GM12878 (cell line): ENCODE results near the gene EXOC3L4. TPM values are rescaled to one million over a fixed set of nuclear protein-coding genes. Genes with fewer than 3 reads are reported as not detected.

Source experiments
- ATAC-seq: fragments of 200-7000 bp; cut with Tn5 transposase; 3 replicates; pipeline ENCODE4 v1.9.1; 2020; ENCODE audit warnings: mild to moderate bottlenecking, moderate library complexity
- BruUV-seq: library from RNA; stranded (reverse); fragments of 400-500 nt; replicated peaks from 2 replicates; lab custom pipeline; 2021; lab: Mats Ljungman, UMichigan
- CTCF ChIA-PET: fragments of 300-600 bp; sonication (Branson Sonifier 250); formaldehyde crosslinking; extraction: SDS; loops from one replicate; lab custom pipeline; 2021; ENCODE audit warnings: inconsistent platforms; lab: Yijun Ruan, JAX
- POLR2A ChIA-PET: fragments of 350-600 bp; formaldehyde crosslinking; extraction: SDS; loops from one replicate; lab custom pipeline; 2021; ENCODE audit warnings: inconsistent platforms; lab: Charles Lee
- RAD21 ChIA-PET: fragments of 300-600 bp; sonication (Branson Sonifier 250); formaldehyde crosslinking; loops from one replicate; lab custom pipeline; 2023; ENCODE audit warnings: antibody characterized with exemption; ENCODE audit not compliant: unreplicated experiment; lab: Charles Lee
- SMC1A ChIA-PET: fragments of 300-600 bp; sonication (Branson Sonifier 250); formaldehyde crosslinking; loops from one replicate; lab custom pipeline; 2023; ENCODE audit not compliant: unreplicated experiment, uncharacterized antibody; lab: Charles Lee
- DNase-seq: peaks from one replicate; pipeline ENCODE4 v3.0.0-alpha.2; 2011; ENCODE audit warnings: low read depth, low spot score
- FAIRE-seq: peaks from 3 replicates; lab custom pipeline; 2011; peaks lifted over from hg19 to GRCh38; lab: Jason Lieb, UNC
- H2AFZ ChIP-seq: 2 replicates; pipeline ENCODE4 v1.6.0; 2011; ENCODE audit warnings: low read depth, low read length, control low read depth; ENCODE audit not compliant: control insufficient read depth
- H3K27ac ChIP-seq: 2 replicates; pipeline ENCODE4 v1.5.1; 2011; ENCODE audit warnings: control low read depth; ENCODE audit not compliant: control insufficient read depth, insufficient read depth
- H3K27me3 ChIP-seq, 2 experiments: replicated peaks in 1 of 2; 2 replicates each; pipeline versions ENCODE4 v1.6.0 to v1.6.1; 2011; ENCODE audit warnings: low read length in 1 of 2; ENCODE audit not compliant: control insufficient read depth in 2 of 2, insufficient read depth in 2 of 2
- H3K36me3 ChIP-seq, 2 experiments: 2 replicates each; pipeline ENCODE4 v1.5.1; 2011; ENCODE audit warnings: low read length in 1 of 2; ENCODE audit not compliant: control insufficient read depth in 2 of 2, insufficient read depth in 2 of 2
- H3K4me1 ChIP-seq: 2 replicates; pipeline ENCODE4 v1.6.1; 2011; ENCODE audit warnings: mild to moderate bottlenecking, low read length, moderate library complexity, mixed read lengths; ENCODE audit not compliant: control insufficient read depth, insufficient read depth
- H3K4me2 ChIP-seq: 2 replicates; pipeline ENCODE4 v1.6.0; 2011; ENCODE audit warnings: control low read depth; ENCODE audit not compliant: control insufficient read depth, insufficient read depth
- H3K4me3 ChIP-seq: fragments of 200-600 bp; sonication (generic); 2 replicates; pipeline ENCODE4 v1.5.1; 2016
- H3K79me2 ChIP-seq: 2 replicates; pipeline ENCODE4 v1.6.0; 2011; ENCODE audit warnings: low read length; ENCODE audit not compliant: control insufficient read depth, insufficient read depth
- H3K9ac ChIP-seq: 2 replicates; pipeline ENCODE4 v1.8.0; 2011; ENCODE audit warnings: low read length, control low read depth, mixed read lengths; ENCODE audit not compliant: control insufficient read depth, insufficient read depth
- H3K9me3 ChIP-seq: replicated peaks from 3 replicates; pipeline ENCODE4 v1.5.1; 2011; ENCODE audit warnings: mild to moderate bottlenecking, low read length; ENCODE audit not compliant: control insufficient read depth, insufficient read depth
- H4K20me1 ChIP-seq: 2 replicates; pipeline ENCODE4 v1.6.0; 2011; ENCODE audit not compliant: control insufficient read depth, insufficient read depth
- EED ChIP-seq: sonication (generic); IDR thresholded peaks from 2 replicates; pipeline ENCODE4 v1.6.1; 2016; ENCODE audit warnings: antibody characterized with exemption, low read depth
- FOS ChIP-seq: IDR thresholded peaks from 3 replicates; pipeline ENCODE4 v1.6.1; 2011; ENCODE audit warnings: borderline replicate concordance; ENCODE audit not compliant: insufficient read length; ENCODE audit errors: extremely low read depth
- TAF1 ChIP-seq: IDR thresholded peaks from 2 replicates; pipeline ENCODE4 v1.6.1; 2011; ENCODE audit warnings: mild to moderate bottlenecking, low read depth, low read length, borderline replicate concordance
- WGBS: methylation state at CpG from one replicate; pipeline ENCODE4 v1.1.6; 2016; ENCODE audit warnings: low lambda C conversion rate; ENCODE audit not compliant: insufficient replicate concordance, insufficient coverage; ENCODE audit errors: missing lambda C conversion rate; 5-methylcytosine and 5-hydroxymethylcytosine counted together
- in situ Hi-C: fragments of 300-500 bp; cut with MboI; formaldehyde crosslinking; loops from 9 replicates; pipeline ENCODE4 v1.14.3; 2018; ENCODE audit warnings: mixed read lengths
- intact Hi-C: fragments of 100-400 bp; cut with micrococcal nuclease; formaldehyde crosslinking; loops from one replicate; pipeline ENCODE4 v1.14.2; 2022; ENCODE audit not compliant: unreplicated experiment
- polyA plus RNA-seq, 11 experiments: library from polyadenylated mRNA; depleted of rRNA in 4 of 11; unstranded in 6 of 11; stranded (reverse) in 5 of 11; fragments of >200 nt; fragmentation: Nextera tagmentation in 4 of 11; fragmentation: Illumina TruSeq in 1 of 11; extraction: Ambion mirVana in 4 of 11; extraction: Trizol in 1 of 11; gene quantifications; 1 replicate in 1 of 11; 2 replicates in 10 of 11; pipeline versions ENCODE4 v1.2.1 to v1.2.3, GENCODE V29; 2011 to 2016; ENCODE audit warnings: inconsistent platforms in 2 of 11, missing spikeins in 2 of 11, low read depth in 1 of 11
- total RNA-seq, 4 experiments: library from RNA; depleted of rRNA in 3 of 4; stranded (reverse); fragments of >200 nt in 3 of 4; fragmentation: Illumina TruSeq in 1 of 4; extraction: Trizol in 1 of 4; gene quantifications; 2 replicates each; pipeline versions ENCODE4 v1.2.1 to v1.2.3, GENCODE V29; 2013 to 2021

EXOC3L4 gene
- total and polyA plus RNA-seq, 10 of the 15 experiments (the other 5 are each of a cell fraction or from before 2014, with no cell fraction given), result not detected

DNA sequence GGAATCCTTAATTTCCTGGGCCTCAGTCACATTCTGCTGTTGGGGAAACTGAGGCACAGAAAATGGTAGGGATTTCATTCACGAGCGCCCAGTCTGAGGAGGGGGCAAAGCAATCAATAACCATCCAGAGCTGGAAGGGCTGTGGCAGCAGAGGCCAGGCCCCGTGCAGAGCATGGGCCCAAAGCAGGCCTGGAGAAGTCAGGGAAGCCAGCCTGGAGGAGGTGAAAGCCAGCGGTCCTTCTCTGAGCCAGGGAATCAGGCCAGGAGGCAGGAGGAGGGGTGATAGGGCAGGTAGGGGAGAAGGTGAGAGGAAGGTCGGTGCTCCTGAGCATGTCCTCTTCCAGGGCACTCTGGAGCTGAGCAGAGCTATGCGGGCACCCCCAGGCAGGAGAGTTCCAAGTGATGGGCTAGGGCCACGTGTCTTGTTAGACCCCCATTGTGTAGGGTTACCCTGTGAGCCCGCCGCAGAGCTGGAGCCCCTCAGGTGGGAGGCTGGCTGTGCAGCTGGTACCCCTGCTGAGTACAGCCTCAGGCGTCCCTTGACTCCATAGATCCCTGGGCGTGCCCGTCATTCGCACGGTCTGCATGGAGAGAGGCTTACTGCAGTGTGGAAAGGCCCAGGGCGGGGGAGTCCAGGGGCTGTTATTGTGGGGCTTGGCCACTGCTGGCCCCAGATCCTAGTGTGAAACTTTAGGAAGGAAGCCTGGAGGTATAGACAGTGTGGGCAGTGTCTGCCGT lies 33.5 kb downstream of the EXOC3L4 start:
- Histone ChIP-seq H2AFZ (no peak overlapping the region), H3K4me2 (no peak overlapping the region; the same call in 1 of the 2 replicates), H3K36me3 (peaks cover 5% of the 10 kb centered on the region in 2 experiments; a peak in 2 of 4 replicates), H3K4me3 (no peak overlapping the region; the same call in 1 of the 2 replicates), H3K79me2 (peaks cover 21% of the 10 kb centered on the region), H3K4me1 (peaks cover 3% of the 10 kb centered on the region), H3K9ac (no peak overlapping the region), H3K9me3 (no peaks in the 10 kb centered on the region), H3K27me3 (no peaks in the 10 kb centered on the region), H3K27ac (no peak overlapping the region), H4K20me1 (no peaks in the 10 kb centered on the region)
- FAIRE-seq (no peak), DNase-seq (no peak), ATAC-seq (no peak)
- SMC1A ChIA-PET, result interaction anchor here (1.0 to 3.2 kb wide), 3 partner anchors 12 to 56 kb away, joined by 3 to 9 read pairs (median 6); no protein-coding TSS in a partner anchor
- no TSS peak for BruUV-seq
- intact Hi-C loops, result no loop called here
- CTCF ChIA-PET, result no interaction called here
- in situ Hi-C loops, result no loop called here
- RAD21 ChIA-PET, result no interaction called here
- TF ChIP-seq FOS (no peak), EED (no peak)
- 77% methylated on average over 16 of the region's 16 CpGs for WGBS
- POLR2A ChIA-PET, result no interaction called here

DNA sequence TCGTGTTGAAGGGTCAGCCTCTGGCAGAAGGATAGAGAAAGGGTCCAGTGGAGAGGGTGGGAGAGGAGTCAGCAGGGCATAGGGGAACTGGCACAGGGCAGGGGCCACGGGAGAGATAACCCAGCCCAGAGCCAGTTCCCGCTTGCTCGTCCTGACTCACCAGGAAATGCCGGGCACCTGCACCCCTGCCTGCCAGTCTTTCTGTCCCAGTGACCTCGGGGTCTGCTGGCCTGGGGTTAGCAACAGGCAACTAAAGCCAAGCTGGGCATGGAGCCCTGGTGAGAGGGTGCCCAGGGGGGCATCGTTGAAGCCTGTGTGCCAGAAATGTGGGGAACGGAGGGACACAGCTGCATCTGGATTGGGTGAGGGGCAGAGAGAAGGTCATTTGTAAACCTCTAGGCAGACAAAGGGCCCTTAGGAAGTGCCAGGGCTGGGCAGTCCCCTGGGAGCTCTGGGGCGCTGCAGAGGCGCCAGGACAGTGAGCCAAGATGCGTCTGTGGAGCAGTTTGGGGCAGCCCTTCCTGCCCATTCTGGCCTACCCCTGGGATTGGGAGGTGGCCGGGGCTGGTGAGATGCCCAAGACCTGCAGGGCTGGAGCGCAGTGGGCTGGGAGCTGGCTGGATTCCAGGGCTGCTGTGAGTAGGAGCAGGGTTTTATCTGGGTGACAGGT lies 34.2 kb downstream of the EXOC3L4 start:
- no peak overlapping the region for H2AFZ ChIP-seq
- H3K36me3 ChIP-seq, result peaks cover 6 to 8% of the 10 kb centered on the region in 2 experiments; a peak in 3 of 4 replicates
- H3K27ac ChIP-seq, result no peak overlapping the region
- no peak for FAIRE-seq
- no TSS peak for BruUV-seq
- no peak for ATAC-seq
- no peak overlapping the region for H3K4me3 ChIP-seq
- DNase-seq, result no peak
- ChIA-PET RAD21 (no interaction called here), POLR2A (no interaction called here), CTCF (interaction anchor here (1.6 kb wide), 1 partner anchor 12 kb away, joined by 9 read pairs; no protein-coding TSS in a partner anchor), SMC1A (interaction anchor here (3.2 kb wide), 1 partner anchor 12 kb away, joined by 9 read pairs; no protein-coding TSS in a partner anchor)
- no peaks in the 10 kb centered on the region for H3K9me3 ChIP-seq
- peaks cover 3% of the 10 kb centered on the region for H3K4me1 ChIP-seq
- WGBS, result 77% methylated on average over 12 of the region's 13 CpGs
- no peaks in the 10 kb centered on the region for H4K20me1 ChIP-seq
- in situ Hi-C loops, result no loop called here
- no peaks in the 10 kb centered on the region for H3K27me3 ChIP-seq
- no peak overlapping the region for H3K4me2 ChIP-seq
- H3K9ac ChIP-seq, result no peak overlapping the region
- peaks cover 18% of the 10 kb centered on the region for H3K79me2 ChIP-seq
- TF ChIP-seq TAF1, result no peak
- intact Hi-C loops, result no loop called here
